Activated CD8-positive, alpha-beta memory T cell treated with anti-CD3 and anti-CD28 coated beads for 1 hour (primary cell): ENCODE data around the gene ZFYVE27.
"Not testable (repeated sequence)": the region's sequence is repeated elsewhere in the genome, so short reads cannot be mapped to it uniquely, and the experiment has no call there.

Experiments used
- DNase-seq, 2 donors: peaks; one replicate each; pipeline ENCODE4 v3.0.0-alpha.2; 2020; ENCODE audit warnings: low read depth in 1 of 2; ENCODE audit errors: extremely low read depth in 1 of 2

The ZFYVE27 gene

GRCh38 chr10:97736902-97737769 is at the start of gene ZFYVE27:
Gene ZFYVE27 (plus strand): TSS chr10:97737128. CDS start chr10:97738478, 1,350 bp downstream.
- peak; percentile 91 to 93 for DNase-seq

GRCh38 chr10:97687785-97688781 is 48.8 kb upstream of the ZFYVE27 start:
- no peak for DNase-seq

GRCh38 chr10:97689559-97690020 is 47.3 kb upstream of the ZFYVE27 start:
- DNase-seq = no peak

- DNase-seq = no peak
These were observed 46.8 kb upstream of the ZFYVE27 start for GRCh38 chr10:97690133-97690532.

- DNase-seq = not testable (repeated sequence)
These were observed 38.8 kb upstream of the ZFYVE27 start for GRCh38 chr10:97698072-97698655.

- DNase-seq = no peak
These were observed 35.4 kb upstream of the ZFYVE27 start for GRCh38 chr10:97701438-97702069.

GRCh38 chr10:97703398-97704067 is 33.4 kb upstream of the ZFYVE27 start:
- DNase-seq = no peak

- no peak for DNase-seq
These were observed 32.6 kb upstream of the ZFYVE27 start for GRCh38 chr10:97704341-97704740.

- DNase-seq = no peak
These were observed 31.8 kb upstream of the ZFYVE27 start for GRCh38 chr10:97705006-97705670.

GRCh38 chr10:97707134-97707861 is 29.6 kb upstream of the ZFYVE27 start:
- DNase-seq = no peak

- DNase-seq = no peak
These were observed 28.8 kb upstream of the ZFYVE27 start for GRCh38 chr10:97708167-97708566.

GRCh38 chr10:97708976-97709946 is 27.7 kb upstream of the ZFYVE27 start:
- DNase-seq = no peak

- no peak for DNase-seq
These were observed 25.0 kb upstream of the ZFYVE27 start for GRCh38 chr10:97711640-97712572.

- DNase-seq = no peak
These were observed 23.5 kb upstream of the ZFYVE27 start, which contains the start of gene MARVELD1 for GRCh38 chr10:97713339-97713825. Gene MARVELD1 (plus strand): TSS chr10:97713730. CDS start chr10:97713877, 147 bp downstream.

GRCh38 chr10:97713826-97714400 is 23.0 kb upstream of the ZFYVE27 start:
- no peak for DNase-seq
